GM18498 (cell line): ENCODE results near the gene RNASE4.
"Not testable (repeated sequence)": the region's sequence is repeated elsewhere in the genome, so short reads cannot be mapped to it uniquely, and the experiment has no call there.

Source experiments
- ATAC-seq: cut with Tn5 transposase; IDR thresholded peaks from one replicate; pipeline ENCODE4 v1.9.1; 2021; ENCODE audit warnings: mild to moderate bottlenecking, moderate library complexity; ENCODE audit not compliant: unreplicated experiment

The RNASE4 gene

DNA sequence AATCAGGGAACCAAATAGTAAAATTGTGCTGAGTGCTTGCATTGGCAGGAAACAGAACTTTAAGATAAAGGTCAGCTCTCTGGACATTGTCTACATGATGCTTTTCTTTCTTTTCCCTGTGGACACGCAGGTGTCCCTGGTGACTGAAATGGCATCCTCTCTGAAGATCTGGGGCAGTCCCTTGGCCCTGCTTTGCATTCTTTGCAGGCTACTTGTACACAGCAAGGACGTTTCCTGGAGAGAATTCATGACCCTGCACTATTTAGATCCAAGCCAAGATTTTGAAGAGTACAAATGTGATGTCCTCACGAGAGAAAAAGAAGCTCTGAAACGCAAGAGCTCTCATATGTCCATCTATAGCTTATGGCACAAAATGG is 50.1 kb downstream of the RNASE4 start:
- ATAC-seq, result no peak

DNA sequence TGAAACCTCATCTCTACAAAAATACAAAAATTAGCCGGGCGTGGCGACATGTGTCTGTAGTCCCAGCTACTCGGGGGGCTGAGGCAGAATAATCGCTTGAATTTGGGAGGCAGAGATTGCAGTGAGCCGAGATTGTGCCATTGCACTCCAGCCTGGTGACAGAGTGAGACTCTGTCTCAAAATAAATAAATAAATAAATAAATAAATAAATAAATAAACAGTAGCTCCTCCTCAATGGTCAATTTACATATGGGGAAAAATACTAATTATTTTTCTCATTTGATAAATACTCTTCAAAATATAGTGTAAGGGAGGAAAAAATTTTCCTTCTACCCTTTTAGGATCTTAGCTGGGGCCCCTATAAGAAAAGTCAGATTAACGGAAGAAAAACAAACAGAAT is 53.9 kb downstream of the RNASE4 start:
- not testable (repeated sequence) for ATAC-seq

- ATAC-seq, result no peak
Observed at GRCh38 chr14:20742132-20742531, 57.8 kb downstream of the RNASE4 start.

DNA sequence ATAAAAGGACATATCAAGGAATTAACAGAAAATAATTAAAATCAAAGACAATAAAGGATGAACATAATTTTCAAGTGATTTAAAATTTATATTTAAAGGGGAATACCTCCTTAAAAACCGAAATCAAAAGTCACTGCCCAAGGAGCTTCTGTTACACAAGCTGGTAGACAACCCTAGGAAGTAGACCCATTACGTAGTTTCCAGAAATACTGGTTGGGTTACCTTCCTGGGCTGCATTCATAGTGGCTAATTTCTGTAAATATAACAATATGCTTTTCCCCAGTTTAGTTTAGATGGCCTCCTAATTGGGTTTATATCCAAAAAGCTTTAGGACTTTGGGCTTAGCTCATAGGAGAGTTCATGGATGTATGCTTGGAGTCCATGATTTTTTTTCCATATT is 59.2 kb downstream of the RNASE4 start:
- no peak for ATAC-seq

DNA sequence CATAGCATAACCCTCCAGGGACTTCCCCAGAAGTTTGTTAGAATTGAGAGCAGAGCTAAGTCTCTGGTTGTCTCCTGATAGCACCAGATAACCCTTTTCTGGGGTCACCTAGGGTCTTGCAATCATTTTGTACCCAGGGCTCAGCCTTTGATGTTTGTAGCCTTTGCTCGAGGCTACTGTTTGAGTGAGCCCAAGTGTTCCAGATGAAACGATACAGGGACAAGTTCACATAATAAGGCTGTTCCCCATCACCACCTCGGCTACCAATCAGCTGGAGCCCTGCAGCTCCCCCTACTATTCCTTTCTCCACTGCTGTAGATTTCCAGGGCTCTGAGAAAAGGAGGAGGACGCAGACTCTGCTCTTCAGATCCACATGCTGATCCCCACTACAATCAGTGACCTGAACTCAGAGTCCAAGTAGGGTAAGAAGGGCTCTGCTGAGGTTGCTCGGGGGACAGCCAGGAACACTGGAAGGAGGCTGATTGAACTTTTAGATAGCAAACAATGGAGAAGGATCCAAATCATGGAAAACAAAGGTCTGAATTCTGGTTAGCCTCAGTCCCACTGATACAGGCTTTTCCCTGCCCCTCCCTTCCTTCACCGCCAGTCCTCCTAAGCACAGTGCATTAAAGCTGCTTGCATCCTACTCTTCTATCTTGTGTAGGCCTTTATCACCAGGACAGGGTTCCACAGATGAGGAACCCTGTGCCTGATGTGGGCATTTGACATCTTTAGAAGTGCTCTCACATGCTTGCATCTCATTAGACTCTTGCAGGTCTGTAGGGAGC is 61.4 kb downstream of the RNASE4 start, which contains the start of gene EDDM3A:
Gene EDDM3A, plus strand, starts transcription at position 317 of the 788 bp plus-strand sequence. CDS start 1,694 bp downstream, outside the sequence.
- no peak for ATAC-seq

GRCh38 chr14:20746566-20746965 is 62.2 kb downstream of the RNASE4 start:
- ATAC-seq, result no peak

- no peak for ATAC-seq
Observed at GRCh38 chr14:20748439-20748838, 64.1 kb downstream of the RNASE4 start.

DNA sequence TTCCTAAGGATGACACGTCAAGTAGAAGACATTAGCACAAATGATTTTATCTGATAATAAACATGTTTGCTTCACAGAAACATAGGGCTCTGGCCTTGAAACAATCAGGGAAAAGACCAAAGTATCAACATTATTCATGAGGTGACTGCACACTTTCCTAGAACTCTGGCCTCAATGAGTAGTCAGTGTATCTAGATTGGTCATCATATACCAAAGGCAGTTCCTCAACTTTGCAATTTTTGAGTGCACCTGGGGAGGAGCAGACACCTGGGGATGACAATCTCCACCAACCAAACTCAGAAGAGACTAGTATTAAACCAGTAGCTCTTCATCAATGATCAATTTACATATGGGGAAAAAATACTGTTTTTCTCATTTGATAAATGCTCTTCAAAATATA is 65.8 kb downstream of the RNASE4 start:
- no peak for ATAC-seq
